Measurements from ENCODE around the gene PLCB1. TPM values are rescaled to one million over a fixed set of nuclear protein-coding genes. Genes with fewer than 3 reads are reported as not detected.
"Not testable (repeated sequence)": the region's sequence is repeated elsewhere in the genome, so short reads cannot be mapped to it uniquely, and the experiment has no call there.

The PLCB1 gene
- total RNA-seq, 1 donor = 13.4 TPM

DNA sequence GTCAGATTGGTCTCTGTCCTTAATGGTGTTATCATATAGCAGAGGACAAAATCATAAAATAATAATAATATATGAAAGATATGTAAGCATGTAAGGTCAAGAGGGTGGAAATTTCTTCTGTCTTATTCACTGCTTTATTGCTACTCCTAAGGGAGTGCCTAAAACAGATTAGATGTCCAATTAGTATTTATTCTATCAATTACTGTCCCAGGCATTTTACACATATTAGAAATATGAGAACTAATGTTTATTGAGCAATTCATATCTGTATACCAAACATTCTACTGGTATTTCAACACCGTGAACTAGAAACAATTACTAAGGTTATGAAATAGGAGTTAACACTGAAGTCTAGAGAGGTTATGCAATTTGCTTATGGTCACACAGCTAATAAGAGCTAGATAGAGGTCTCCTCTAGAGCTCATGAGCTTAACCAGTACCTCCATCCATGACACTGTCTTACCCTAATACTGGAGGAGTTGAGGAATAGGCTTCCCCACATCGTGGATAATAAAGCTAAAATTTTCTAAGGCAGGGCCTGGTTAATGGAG is 302.3 kb downstream of the PLCB1 start:
- Histone ChIP-seq H3K9me3 (ENCODE audit: low read depth, low read length) (no peaks in the 10 kb centered on the region), H3K4me2 (ENCODE audit: insufficient read depth, low read length) (no peak overlapping the region), H3K27ac (ENCODE audit: low read depth, low read length) (no peak overlapping the region), H3K36me3 (ENCODE audit: insufficient read depth, low read length) (no peaks in the 10 kb centered on the region), H3K4me3 (ENCODE audit: insufficient read depth, low read length) (no peak overlapping the region), H4K20me1 (ENCODE audit: insufficient read depth, low read length) (no peaks in the 10 kb centered on the region), H3K4me1 (ENCODE audit: insufficient read depth, low read length) (no peaks in the 10 kb centered on the region), H3K27me3 (ENCODE audit: insufficient read depth, low read length) (no peaks in the 10 kb centered on the region), H2AFZ (ENCODE audit: low read length) (no peak overlapping the region), H3K79me2 (ENCODE audit: insufficient read depth, low read length) (no peaks in the 10 kb centered on the region)
- TF ChIP-seq, protein P1, sequence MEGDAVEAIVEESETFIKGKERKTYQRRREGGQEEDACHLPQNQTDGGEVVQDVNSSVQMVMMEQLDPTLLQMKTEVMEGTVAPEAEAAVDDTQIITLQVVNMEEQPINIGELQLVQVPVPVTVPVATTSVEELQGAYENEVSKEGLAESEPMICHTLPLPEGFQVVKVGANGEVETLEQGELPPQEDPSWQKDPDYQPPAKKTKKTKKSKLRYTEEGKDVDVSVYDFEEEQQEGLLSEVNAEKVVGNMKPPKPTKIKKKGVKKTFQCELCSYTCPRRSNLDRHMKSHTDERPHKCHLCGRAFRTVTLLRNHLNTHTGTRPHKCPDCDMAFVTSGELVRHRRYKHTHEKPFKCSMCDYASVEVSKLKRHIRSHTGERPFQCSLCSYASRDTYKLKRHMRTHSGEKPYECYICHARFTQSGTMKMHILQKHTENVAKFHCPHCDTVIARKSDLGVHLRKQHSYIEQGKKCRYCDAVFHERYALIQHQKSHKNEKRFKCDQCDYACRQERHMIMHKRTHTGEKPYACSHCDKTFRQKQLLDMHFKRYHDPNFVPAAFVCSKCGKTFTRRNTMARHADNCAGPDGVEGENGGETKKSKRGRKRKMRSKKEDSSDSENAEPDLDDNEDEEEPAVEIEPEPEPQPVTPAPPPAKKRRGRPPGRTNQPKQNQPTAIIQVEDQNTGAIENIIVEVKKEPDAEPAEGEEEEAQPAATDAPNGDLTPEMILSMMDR (IDR thresholded peaks at IDR 0.05; ENCODE audit: extremely low read depth, low read depth, low read length) = no peak
- DNase-seq (ENCODE audit: insufficient read length, low spot score, missing footprints) = no peak

DNA sequence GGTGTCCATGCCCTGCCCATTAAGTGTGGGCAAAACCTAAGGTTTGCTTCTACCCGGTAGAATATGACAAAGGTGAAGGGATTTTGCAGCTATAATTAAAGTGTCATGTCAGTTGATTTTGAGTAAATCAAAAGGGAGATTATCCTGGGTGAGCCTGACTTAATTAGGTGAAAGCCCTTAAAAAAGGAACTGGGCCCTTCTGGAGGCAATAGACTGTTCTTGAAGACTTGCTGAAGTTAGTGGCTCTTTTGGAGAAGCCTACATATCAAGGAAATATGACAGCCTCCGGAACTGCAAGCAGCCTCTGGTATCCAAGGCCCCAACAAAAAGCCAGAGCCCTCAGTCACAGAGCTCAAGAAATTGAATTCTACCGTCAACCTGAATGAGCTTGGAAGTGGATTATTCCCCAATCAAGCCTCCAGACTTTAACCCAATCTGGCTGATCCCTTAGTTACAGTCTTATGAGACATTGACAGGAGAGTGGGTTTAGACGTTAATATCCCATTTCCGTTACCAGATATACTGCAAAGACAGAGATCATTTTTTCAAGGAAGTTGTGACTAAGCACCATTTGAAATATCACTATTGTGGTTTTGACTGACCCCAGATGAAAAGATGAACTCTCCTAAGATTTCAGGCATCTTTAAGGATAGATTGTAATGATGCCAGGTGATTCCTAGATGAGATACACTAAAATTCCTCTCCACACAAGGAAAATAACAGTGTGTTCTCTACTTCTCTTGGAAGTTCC is 303.4 kb downstream of the PLCB1 start:
- Histone ChIP-seq H3K4me1 (ENCODE audit: insufficient read depth, low read length) (no peaks in the 10 kb centered on the region), H3K4me2 (ENCODE audit: insufficient read depth, low read length) (no peak overlapping the region), H3K9me3 (ENCODE audit: low read depth, low read length) (no peaks in the 10 kb centered on the region), H3K36me3 (ENCODE audit: insufficient read depth, low read length) (no peaks in the 10 kb centered on the region), H3K27me3 (ENCODE audit: insufficient read depth, low read length) (no peaks in the 10 kb centered on the region), H3K79me2 (ENCODE audit: insufficient read depth, low read length) (no peaks in the 10 kb centered on the region), H4K20me1 (ENCODE audit: insufficient read depth, low read length) (no peaks in the 10 kb centered on the region), H3K4me3 (ENCODE audit: insufficient read depth, low read length) (no peak overlapping the region), H3K27ac (ENCODE audit: low read depth, low read length) (no peak overlapping the region), H2AFZ (ENCODE audit: low read length) (no peak overlapping the region)
- TF ChIP-seq, protein P1 (IDR thresholded peaks at IDR 0.05; ENCODE audit: extremely low read depth, low read depth, low read length) = no peak
- no peak for DNase-seq (ENCODE audit: insufficient read length, low spot score, missing footprints)

DNA sequence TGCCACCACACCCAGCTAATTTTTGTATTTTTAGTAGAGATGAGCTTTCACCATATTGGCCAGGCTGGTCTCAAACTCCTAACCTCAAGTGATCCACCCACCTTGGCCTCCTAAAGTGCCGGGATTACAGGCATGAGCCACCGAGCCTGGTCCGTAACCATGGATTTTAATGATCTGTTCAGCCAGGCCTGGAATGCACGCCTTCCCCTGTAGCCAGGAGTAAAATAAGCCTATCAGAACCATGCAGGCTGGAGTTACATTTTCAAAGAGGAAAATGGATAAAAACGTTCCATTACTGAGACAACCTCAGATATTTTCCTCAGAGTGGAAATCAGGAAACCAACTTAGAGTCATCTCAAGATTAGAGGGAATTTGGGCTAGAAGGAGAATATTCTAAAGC is 304.9 kb downstream of the PLCB1 start:
- not testable (repeated sequence) for H3K4me3 ChIP-seq (ENCODE audit: insufficient read depth, low read length); H3K36me3 ChIP-seq (ENCODE audit: insufficient read depth, low read length); H3K27ac ChIP-seq (ENCODE audit: low read depth, low read length); H3K27me3 ChIP-seq (ENCODE audit: insufficient read depth, low read length); H3K4me1 ChIP-seq (ENCODE audit: insufficient read depth, low read length); H4K20me1 ChIP-seq (ENCODE audit: insufficient read depth, low read length); H3K4me2 ChIP-seq (ENCODE audit: insufficient read depth, low read length); H3K9me3 ChIP-seq (ENCODE audit: low read depth, low read length); H2AFZ ChIP-seq (ENCODE audit: low read length); H3K79me2 ChIP-seq (ENCODE audit: insufficient read depth, low read length); DNase-seq (ENCODE audit: insufficient read length, low spot score, missing footprints)

DNA sequence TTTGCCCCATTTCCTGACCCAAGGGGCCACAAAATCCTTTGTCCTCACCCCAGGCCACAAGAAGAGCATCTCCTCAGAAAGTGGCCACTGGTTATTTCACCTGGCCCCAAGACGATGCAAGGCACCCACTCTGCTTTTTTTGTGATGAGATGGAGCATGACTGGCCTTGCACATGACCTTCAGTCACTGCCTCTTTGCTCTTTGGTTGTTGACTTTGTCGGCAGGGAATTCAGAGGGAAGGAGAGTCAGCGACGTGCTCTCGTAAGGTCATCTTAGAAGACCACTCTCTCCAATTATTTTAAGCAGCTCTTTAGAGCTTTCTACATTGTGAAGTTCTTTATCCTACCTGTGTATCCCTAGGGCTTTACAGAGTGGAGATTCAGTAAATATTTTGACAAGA is 306.7 kb downstream of the PLCB1 start:
- H3K4me2 ChIP-seq (ENCODE audit: insufficient read depth, low read length) = no peak overlapping the region
- DNase-seq (ENCODE audit: insufficient read length, low spot score, missing footprints) = no peak
- no peaks in the 10 kb centered on the region for H3K9me3 ChIP-seq (ENCODE audit: low read depth, low read length)
- no peaks in the 10 kb centered on the region for H3K27me3 ChIP-seq (ENCODE audit: insufficient read depth, low read length)
- H4K20me1 ChIP-seq (ENCODE audit: insufficient read depth, low read length) = no peaks in the 10 kb centered on the region
- no peak overlapping the region for H2AFZ ChIP-seq (ENCODE audit: low read length)
- no peaks in the 10 kb centered on the region for H3K36me3 ChIP-seq (ENCODE audit: insufficient read depth, low read length)
- TF ChIP-seq, protein P1 (IDR thresholded peaks at IDR 0.05; ENCODE audit: extremely low read depth, low read depth, low read length) = no peak
- no peaks in the 10 kb centered on the region for H3K4me1 ChIP-seq (ENCODE audit: insufficient read depth, low read length)
- H3K79me2 ChIP-seq (ENCODE audit: insufficient read depth, low read length) = no peaks in the 10 kb centered on the region
- no peak overlapping the region for H3K27ac ChIP-seq (ENCODE audit: low read depth, low read length)
- no peak overlapping the region for H3K4me3 ChIP-seq (ENCODE audit: insufficient read depth, low read length)
